ENCODE data around the gene CTSV.

DNA sequence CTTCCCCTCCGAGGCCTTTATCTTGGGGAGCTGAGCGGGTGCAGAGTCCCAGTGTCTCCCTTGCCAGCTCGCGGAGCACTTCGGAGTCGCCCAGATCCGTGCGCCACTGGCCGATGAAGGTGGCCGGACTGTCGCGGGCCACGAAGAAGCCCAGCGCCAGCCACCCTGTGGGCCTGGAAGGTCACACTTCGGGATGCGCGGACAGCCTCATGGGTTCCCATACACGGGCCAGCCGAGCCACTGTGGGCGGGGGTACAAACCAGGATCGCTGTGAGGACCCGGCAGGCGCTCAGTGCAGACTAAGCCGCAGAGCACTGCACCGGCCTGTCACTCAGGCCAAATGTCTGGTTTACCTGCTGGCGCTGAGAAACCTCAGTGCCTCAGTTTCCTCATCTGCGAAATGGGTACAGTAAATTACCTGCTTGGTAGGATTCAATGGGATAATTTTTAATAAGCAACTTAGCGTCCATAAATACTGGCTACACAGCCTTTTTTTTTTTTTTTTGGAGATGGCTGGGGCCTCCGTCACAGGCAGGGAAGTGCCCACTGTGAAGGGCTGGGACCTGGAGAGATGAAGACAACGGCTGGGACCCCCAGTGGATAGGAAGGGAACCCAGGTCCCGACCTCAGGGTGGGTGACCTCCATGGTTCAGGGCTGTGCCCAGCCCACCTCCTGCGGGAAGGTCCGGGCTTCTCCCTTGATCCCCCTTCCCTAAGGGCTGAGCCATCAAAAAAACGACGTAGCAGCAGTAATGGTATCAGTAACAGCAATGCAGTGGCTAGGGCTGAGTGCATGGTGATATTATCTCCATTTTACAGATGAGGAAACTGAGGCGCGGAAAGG, 38.7 kb upstream of the CTSV start:
- TF ChIP-seq, protein P1, sequence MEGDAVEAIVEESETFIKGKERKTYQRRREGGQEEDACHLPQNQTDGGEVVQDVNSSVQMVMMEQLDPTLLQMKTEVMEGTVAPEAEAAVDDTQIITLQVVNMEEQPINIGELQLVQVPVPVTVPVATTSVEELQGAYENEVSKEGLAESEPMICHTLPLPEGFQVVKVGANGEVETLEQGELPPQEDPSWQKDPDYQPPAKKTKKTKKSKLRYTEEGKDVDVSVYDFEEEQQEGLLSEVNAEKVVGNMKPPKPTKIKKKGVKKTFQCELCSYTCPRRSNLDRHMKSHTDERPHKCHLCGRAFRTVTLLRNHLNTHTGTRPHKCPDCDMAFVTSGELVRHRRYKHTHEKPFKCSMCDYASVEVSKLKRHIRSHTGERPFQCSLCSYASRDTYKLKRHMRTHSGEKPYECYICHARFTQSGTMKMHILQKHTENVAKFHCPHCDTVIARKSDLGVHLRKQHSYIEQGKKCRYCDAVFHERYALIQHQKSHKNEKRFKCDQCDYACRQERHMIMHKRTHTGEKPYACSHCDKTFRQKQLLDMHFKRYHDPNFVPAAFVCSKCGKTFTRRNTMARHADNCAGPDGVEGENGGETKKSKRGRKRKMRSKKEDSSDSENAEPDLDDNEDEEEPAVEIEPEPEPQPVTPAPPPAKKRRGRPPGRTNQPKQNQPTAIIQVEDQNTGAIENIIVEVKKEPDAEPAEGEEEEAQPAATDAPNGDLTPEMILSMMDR (IDR thresholded peaks at IDR 0.05), result no peak
- no peak for TF ChIP-seq POLR2AphosphoS5 (IDR thresholded peaks at IDR 0.05)
